ENCODE results near the gene NRG3. TPM values are rescaled to one million over a fixed set of nuclear protein-coding genes. Genes with fewer than 3 reads are reported as not detected.

The NRG3 gene
- total RNA-seq, 1 experiment from 2014 or later: 0.08 TPM

DNA sequence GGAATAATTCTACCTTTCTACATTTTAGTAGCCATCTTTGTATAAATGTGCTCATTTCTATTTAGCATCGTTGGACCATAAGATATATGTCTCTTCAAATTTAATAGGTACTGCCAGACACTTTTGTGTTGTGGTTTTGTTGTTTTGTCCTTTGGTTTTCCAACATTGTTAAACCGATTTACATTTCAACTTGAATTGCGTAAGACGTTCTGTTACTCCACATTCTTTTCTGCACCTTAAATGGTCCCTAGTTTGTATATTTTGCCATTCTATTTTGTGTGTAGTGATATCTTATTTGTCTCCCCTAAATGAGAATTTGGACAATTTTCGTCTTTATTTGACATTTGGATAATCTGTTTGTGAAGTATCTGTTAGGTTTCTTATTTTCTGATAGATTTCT lies 1015.6 kb downstream of the NRG3 start:
- no peak for ATAC-seq
- TF ChIP-seq SIN3A (IDR thresholded peaks at IDR 0.05; ENCODE audit: borderline replicate concordance, insufficient read depth, low read depth, low read length) (no peak), TCF7L2 (IDR thresholded peaks at IDR 0.05; ENCODE audit: low read depth, low read length) (no peak), POLR2AphosphoS5 (IDR thresholded peaks at IDR 0.05; ENCODE audit: low read depth, low read length) (no peak)
- TF ChIP-seq, protein P1, sequence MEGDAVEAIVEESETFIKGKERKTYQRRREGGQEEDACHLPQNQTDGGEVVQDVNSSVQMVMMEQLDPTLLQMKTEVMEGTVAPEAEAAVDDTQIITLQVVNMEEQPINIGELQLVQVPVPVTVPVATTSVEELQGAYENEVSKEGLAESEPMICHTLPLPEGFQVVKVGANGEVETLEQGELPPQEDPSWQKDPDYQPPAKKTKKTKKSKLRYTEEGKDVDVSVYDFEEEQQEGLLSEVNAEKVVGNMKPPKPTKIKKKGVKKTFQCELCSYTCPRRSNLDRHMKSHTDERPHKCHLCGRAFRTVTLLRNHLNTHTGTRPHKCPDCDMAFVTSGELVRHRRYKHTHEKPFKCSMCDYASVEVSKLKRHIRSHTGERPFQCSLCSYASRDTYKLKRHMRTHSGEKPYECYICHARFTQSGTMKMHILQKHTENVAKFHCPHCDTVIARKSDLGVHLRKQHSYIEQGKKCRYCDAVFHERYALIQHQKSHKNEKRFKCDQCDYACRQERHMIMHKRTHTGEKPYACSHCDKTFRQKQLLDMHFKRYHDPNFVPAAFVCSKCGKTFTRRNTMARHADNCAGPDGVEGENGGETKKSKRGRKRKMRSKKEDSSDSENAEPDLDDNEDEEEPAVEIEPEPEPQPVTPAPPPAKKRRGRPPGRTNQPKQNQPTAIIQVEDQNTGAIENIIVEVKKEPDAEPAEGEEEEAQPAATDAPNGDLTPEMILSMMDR (IDR thresholded peaks at IDR 0.05): no peak
- TF ChIP-seq, protein P2, sequence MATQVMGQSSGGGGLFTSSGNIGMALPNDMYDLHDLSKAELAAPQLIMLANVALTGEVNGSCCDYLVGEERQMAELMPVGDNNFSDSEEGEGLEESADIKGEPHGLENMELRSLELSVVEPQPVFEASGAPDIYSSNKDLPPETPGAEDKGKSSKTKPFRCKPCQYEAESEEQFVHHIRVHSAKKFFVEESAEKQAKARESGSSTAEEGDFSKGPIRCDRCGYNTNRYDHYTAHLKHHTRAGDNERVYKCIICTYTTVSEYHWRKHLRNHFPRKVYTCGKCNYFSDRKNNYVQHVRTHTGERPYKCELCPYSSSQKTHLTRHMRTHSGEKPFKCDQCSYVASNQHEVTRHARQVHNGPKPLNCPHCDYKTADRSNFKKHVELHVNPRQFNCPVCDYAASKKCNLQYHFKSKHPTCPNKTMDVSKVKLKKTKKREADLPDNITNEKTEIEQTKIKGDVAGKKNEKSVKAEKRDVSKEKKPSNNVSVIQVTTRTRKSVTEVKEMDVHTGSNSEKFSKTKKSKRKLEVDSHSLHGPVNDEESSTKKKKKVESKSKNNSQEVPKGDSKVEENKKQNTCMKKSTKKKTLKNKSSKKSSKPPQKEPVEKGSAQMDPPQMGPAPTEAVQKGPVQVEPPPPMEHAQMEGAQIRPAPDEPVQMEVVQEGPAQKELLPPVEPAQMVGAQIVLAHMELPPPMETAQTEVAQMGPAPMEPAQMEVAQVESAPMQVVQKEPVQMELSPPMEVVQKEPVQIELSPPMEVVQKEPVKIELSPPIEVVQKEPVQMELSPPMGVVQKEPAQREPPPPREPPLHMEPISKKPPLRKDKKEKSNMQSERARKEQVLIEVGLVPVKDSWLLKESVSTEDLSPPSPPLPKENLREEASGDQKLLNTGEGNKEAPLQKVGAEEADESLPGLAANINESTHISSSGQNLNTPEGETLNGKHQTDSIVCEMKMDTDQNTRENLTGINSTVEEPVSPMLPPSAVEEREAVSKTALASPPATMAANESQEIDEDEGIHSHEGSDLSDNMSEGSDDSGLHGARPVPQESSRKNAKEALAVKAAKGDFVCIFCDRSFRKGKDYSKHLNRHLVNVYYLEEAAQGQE (IDR thresholded peaks at IDR 0.05; ENCODE audit: insufficient read depth in 1 of 2, low read depth in 2 of 2, low read length in 1 of 2): no peak
- BruUV-seq (replicated peaks): no TSS peak
- no peaks in the 10 kb centered on the region for H3K36me3 ChIP-seq (ENCODE audit: control insufficient read depth, insufficient read depth, low read length)
- no peak overlapping the region for H3K4me3 ChIP-seq (ENCODE audit: low read depth in 2 of 2, low read length in 2 of 2)
- intact Hi-C loops (cut with micrococcal nuclease; ENCODE audit: unreplicated experiment) (no loop called here), in situ Hi-C loops (cut with HindIII; ENCODE audit: low pct_unique_long_range_greater_than_20kb, low sequenced_read_pairs) (no loop called here)
- DNase-seq (ENCODE audit: low read depth, low spot score): no peak
- no peaks in the 10 kb centered on the region for H3K27me3 ChIP-seq (ENCODE audit: control insufficient read depth, insufficient read depth, low read length)
- POLR2A ChIA-PET: no interaction called here
- no peaks in the 10 kb centered on the region for H3K4me1 ChIP-seq (ENCODE audit: control insufficient read depth, insufficient read depth, low read length)
- CTCF ChIA-PET: no interaction called here
- H3K9me3 ChIP-seq (ENCODE audit: control insufficient read depth, insufficient read depth, low read depth, low read length): no peaks in the 10 kb centered on the region
- no peak overlapping the region for H3K27ac ChIP-seq (ENCODE audit: low read length)

DNA sequence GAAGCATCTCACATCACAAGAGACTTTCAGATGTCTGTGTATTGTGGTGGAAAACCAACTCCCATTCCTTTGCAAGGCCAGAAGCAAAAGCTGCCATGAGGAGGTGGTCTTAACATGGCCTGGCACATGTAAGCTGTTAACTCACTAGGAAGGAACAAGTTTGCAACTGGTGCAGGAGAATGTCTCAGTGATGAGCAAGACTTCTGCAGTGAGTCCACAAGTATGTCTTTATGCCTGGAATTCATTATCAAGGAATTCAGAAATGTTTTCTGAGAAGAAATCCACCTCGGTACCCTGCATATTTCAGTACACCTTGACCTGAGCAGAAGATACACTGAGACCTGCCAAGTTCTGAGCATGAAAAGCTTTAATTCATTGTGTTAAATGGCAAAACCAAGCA lies 1033.1 kb downstream of the NRG3 start:
- in situ Hi-C loops (cut with HindIII; ENCODE audit: low pct_unique_long_range_greater_than_20kb, low sequenced_read_pairs) (no loop called here), intact Hi-C loops (cut with micrococcal nuclease; ENCODE audit: unreplicated experiment) (no loop called here)
- no TSS peak for BruUV-seq (replicated peaks)
- H3K4me3 ChIP-seq (ENCODE audit: low read depth in 2 of 2, low read length in 2 of 2): no peak overlapping the region
- H3K27ac ChIP-seq (ENCODE audit: low read length): no peak overlapping the region
- H3K4me1 ChIP-seq (ENCODE audit: control insufficient read depth, insufficient read depth, low read length): no peaks in the 10 kb centered on the region
- CTCF ChIA-PET: no interaction called here
- no peaks in the 10 kb centered on the region for H3K9me3 ChIP-seq (ENCODE audit: control insufficient read depth, insufficient read depth, low read depth, low read length)
- H3K36me3 ChIP-seq (ENCODE audit: control insufficient read depth, insufficient read depth, low read length): no peaks in the 10 kb centered on the region
- ATAC-seq (no peak), DNase-seq (ENCODE audit: low read depth, low spot score) (no peak)
- TF ChIP-seq, protein P2 (IDR thresholded peaks at IDR 0.05; ENCODE audit: insufficient read depth in 1 of 2, low read depth in 2 of 2, low read length in 1 of 2): no peak
- TF ChIP-seq SIN3A (IDR thresholded peaks at IDR 0.05; ENCODE audit: borderline replicate concordance, insufficient read depth, low read depth, low read length) (no peak), TCF7L2 (IDR thresholded peaks at IDR 0.05; ENCODE audit: low read depth, low read length) (no peak), POLR2AphosphoS5 (IDR thresholded peaks at IDR 0.05; ENCODE audit: low read depth, low read length) (no peak)
- TF ChIP-seq, protein P1 (IDR thresholded peaks at IDR 0.05): no peak
- POLR2A ChIA-PET: no interaction called here
- H3K27me3 ChIP-seq (ENCODE audit: control insufficient read depth, insufficient read depth, low read length): no peaks in the 10 kb centered on the region

Measured in Panc1 (cell line).